SK-N-SH (cell line): Measurements from ENCODE around the gene BMP6.

Experiments
- CTCF ChIP-seq: fragments of 200-600 bp; sonication (generic); IDR thresholded peaks from 2 replicates; pipeline ENCODE4 v1.6.1; 2017; ENCODE audit warnings: antibody characterized with exemption, mild to moderate bottlenecking, moderate library complexity
- EP300 ChIP-seq, 2 experiments: IDR thresholded peaks; 2 replicates each; pipeline versions ENCODE4 v1.4.0 to v1.6.1; 2012; ENCODE audit warnings: borderline replicate concordance in 1 of 2, low read depth in 1 of 2, low read length in 1 of 2
- MAX ChIP-seq: IDR thresholded peaks from 2 replicates; pipeline ENCODE4 v1.4.0; 2012; ENCODE audit warnings: low read depth
- POLR2AphosphoS5 ChIP-seq: IDR thresholded peaks from 2 replicates; pipeline ENCODE4 v1.6.1; 2012; ENCODE audit warnings: low read depth, low read length
- RAD21 ChIP-seq: IDR thresholded peaks from 2 replicates; pipeline ENCODE4 v1.6.1; 2012; ENCODE audit warnings: mild to moderate bottlenecking, low read length
- TAF1 ChIP-seq: IDR thresholded peaks from 2 replicates; pipeline ENCODE4 v1.6.1; 2012; ENCODE audit warnings: low read depth, mild to moderate bottlenecking, low read length, moderate library complexity, borderline replicate concordance
- TF ChIP-seq, protein P1 (sequence below): IDR thresholded peaks from 2 replicates; pipeline ENCODE4 v1.6.1; 2012; ENCODE audit warnings: mild to moderate bottlenecking, low read depth, low read length, moderate library complexity

GRCh38 chr6:7825986-7826385, 100.1 kb downstream of the BMP6 start:
- TF ChIP-seq CTCF (no peak), TAF1 (no peak), POLR2AphosphoS5 (no peak), MAX (no peak), RAD21 (no peak), EP300 (IDR thresholded peaks at IDR 0.05; ENCODE audit: borderline replicate concordance in 1 of 2, low read depth in 1 of 2, low read length in 1 of 2) (no peak)
- TF ChIP-seq, protein P1, sequence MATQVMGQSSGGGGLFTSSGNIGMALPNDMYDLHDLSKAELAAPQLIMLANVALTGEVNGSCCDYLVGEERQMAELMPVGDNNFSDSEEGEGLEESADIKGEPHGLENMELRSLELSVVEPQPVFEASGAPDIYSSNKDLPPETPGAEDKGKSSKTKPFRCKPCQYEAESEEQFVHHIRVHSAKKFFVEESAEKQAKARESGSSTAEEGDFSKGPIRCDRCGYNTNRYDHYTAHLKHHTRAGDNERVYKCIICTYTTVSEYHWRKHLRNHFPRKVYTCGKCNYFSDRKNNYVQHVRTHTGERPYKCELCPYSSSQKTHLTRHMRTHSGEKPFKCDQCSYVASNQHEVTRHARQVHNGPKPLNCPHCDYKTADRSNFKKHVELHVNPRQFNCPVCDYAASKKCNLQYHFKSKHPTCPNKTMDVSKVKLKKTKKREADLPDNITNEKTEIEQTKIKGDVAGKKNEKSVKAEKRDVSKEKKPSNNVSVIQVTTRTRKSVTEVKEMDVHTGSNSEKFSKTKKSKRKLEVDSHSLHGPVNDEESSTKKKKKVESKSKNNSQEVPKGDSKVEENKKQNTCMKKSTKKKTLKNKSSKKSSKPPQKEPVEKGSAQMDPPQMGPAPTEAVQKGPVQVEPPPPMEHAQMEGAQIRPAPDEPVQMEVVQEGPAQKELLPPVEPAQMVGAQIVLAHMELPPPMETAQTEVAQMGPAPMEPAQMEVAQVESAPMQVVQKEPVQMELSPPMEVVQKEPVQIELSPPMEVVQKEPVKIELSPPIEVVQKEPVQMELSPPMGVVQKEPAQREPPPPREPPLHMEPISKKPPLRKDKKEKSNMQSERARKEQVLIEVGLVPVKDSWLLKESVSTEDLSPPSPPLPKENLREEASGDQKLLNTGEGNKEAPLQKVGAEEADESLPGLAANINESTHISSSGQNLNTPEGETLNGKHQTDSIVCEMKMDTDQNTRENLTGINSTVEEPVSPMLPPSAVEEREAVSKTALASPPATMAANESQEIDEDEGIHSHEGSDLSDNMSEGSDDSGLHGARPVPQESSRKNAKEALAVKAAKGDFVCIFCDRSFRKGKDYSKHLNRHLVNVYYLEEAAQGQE, result no peak
